HFFc6 (cell line): ENCODE data around the gene KRT10. TPM values are rescaled to one million over a fixed set of nuclear protein-coding genes. Genes with fewer than 3 reads are reported as not detected.

Source experiments
- DNase-seq: peaks from one replicate; pipeline ENCODE4 v3.0.0-alpha.2; 2018
- H3K27ac Mint-ChIP-seq: 2 replicates; pipeline ENCODE4 v1.8.0; 2020; ENCODE audit warnings: mild to moderate bottlenecking, mixed read lengths
- H3K27me3 Mint-ChIP-seq: 2 replicates; pipeline ENCODE4 v1.8.0; 2021; ENCODE audit warnings: mild to moderate bottlenecking, moderate library complexity, mixed read lengths; ENCODE audit not compliant: insufficient read depth
- H3K36me3 Mint-ChIP-seq: 2 replicates; pipeline ENCODE4 v1.8.0; 2021; ENCODE audit warnings: low read depth, mixed read lengths
- H3K4me1 Mint-ChIP-seq: 2 replicates; pipeline ENCODE4 v1.8.0; 2020; ENCODE audit warnings: low read depth, mixed read lengths
- H3K4me3 Mint-ChIP-seq: 2 replicates; pipeline ENCODE4 v1.8.0; 2020; ENCODE audit warnings: mild to moderate bottlenecking, moderate library complexity, mixed read lengths
- H3K9me3 Mint-ChIP-seq: 2 replicates; pipeline ENCODE4 v1.8.0; 2020; ENCODE audit warnings: mild to moderate bottlenecking, mixed read lengths
- CTCF ChIP-seq: fragments of 200-600 bp; sonication (generic); IDR thresholded peaks from 2 replicates; pipeline ENCODE4 v1.5.0; 2021; ENCODE audit warnings: antibody characterized with exemption, mild to moderate bottlenecking
- total RNA-seq, 6 experiments: library from RNA; stranded (reverse); fragmentation: NEBNext Ultra II Directional; extraction: Animal tissue kit (Norgen Biotek cat#: 25700); gene quantifications; 2 replicates in 1 of 6; 3 replicates in 5 of 6; pipeline ENCODE4 v1.2.3, GENCODE V29; 2021

The KRT10 gene
- total RNA-seq, 6 experiments from 2014 or later, result 61.4 to 71.0 (median 65.3) TPM

GRCh38 chr17:40794466-40794865 is 27.9 kb downstream of the KRT10 start:
- Mint-ChIP-seq H3K9me3 (no peaks in the 10 kb centered on the region), H3K4me3 (no peak overlapping the region), H3K36me3 (no peaks in the 10 kb centered on the region), H3K27me3 (peaks cover 26% of the 10 kb centered on the region), H3K4me1 (no peaks in the 10 kb centered on the region), H3K27ac (no peak overlapping the region)
- no peak for DNase-seq
- no peak for TF ChIP-seq CTCF

- H3K27me3 Mint-ChIP-seq, result peaks cover 26% of the 10 kb centered on the region
- H3K36me3 Mint-ChIP-seq, result no peaks in the 10 kb centered on the region
- DNase-seq, result no peak
- H3K27ac Mint-ChIP-seq, result no peak overlapping the region
- H3K4me1 Mint-ChIP-seq, result no peaks in the 10 kb centered on the region
- no peak for TF ChIP-seq CTCF
- H3K4me3 Mint-ChIP-seq, result no peak overlapping the region
- no peaks in the 10 kb centered on the region for H3K9me3 Mint-ChIP-seq
Measured at GRCh38 chr17:40793832-40794231, 28.6 kb downstream of the KRT10 start.

GRCh38 chr17:40791787-40792436 is 30.5 kb downstream of the KRT10 start:
- no peak overlapping the region for H3K4me3 Mint-ChIP-seq
- H3K36me3 Mint-ChIP-seq, result no peaks in the 10 kb centered on the region
- no peaks in the 10 kb centered on the region for H3K4me1 Mint-ChIP-seq
- H3K9me3 Mint-ChIP-seq, result no peaks in the 10 kb centered on the region
- peaks cover 36% of the 10 kb centered on the region for H3K27me3 Mint-ChIP-seq
- peak; percentile 19 for DNase-seq
- TF ChIP-seq CTCF, result peak; percentile 83
- no peak overlapping the region for H3K27ac Mint-ChIP-seq

GRCh38 chr17:40791111-40791510 is 31.3 kb downstream of the KRT10 start:
- H3K9me3 Mint-ChIP-seq, result no peaks in the 10 kb centered on the region
- TF ChIP-seq CTCF, result no peak
- H3K4me3 Mint-ChIP-seq, result no peak overlapping the region
- H3K36me3 Mint-ChIP-seq, result no peaks in the 10 kb centered on the region
- H3K27me3 Mint-ChIP-seq, result peaks cover 29% of the 10 kb centered on the region
- no peak overlapping the region for H3K27ac Mint-ChIP-seq
- DNase-seq, result no peak
- H3K4me1 Mint-ChIP-seq, result no peaks in the 10 kb centered on the region

- TF ChIP-seq CTCF, result no peak
- Mint-ChIP-seq H3K27ac (no peak within 1 kb of the TSS), H3K4me1 (no peaks in the 10 kb centered on the region), H3K9me3 (no peaks in the 10 kb centered on the region), H3K36me3 (no peaks in the 10 kb centered on the region), H3K4me3 (no peak within 1 kb of the TSS), H3K27me3 (peaks cover 36% of the 10 kb centered on the region)
- DNase-seq, result no peak
Measured at GRCh38 chr17:40782450-40782849, 40.0 kb downstream of the KRT10 start, which contains the start of gene KRT27. Gene KRT27, minus strand, starts transcription at chr17:40782550. Its CDS starts 57 bp downstream, at chr17:40782493.
